22Rv1 (cell line): ENCODE results near the gene KRT17.

ENCODE experiments used
- H3K27ac ChIP-seq: fragments of 450-650 bp; 2 replicates; pipeline ENCODE4 v1.5.1; 2017
- ZFX ChIP-seq: fragments of 450-650 bp; IDR thresholded peaks from 2 replicates; pipeline ENCODE4 v1.6.1; 2017; ENCODE audit warnings: antibody characterized with exemption, borderline replicate concordance
- TF ChIP-seq, protein P1 (sequence below): fragments of 450-650 bp; IDR thresholded peaks from 2 replicates; pipeline ENCODE4 v1.5.1; 2017; ENCODE audit warnings: mild to moderate bottlenecking

The KRT17 gene

DNA sequence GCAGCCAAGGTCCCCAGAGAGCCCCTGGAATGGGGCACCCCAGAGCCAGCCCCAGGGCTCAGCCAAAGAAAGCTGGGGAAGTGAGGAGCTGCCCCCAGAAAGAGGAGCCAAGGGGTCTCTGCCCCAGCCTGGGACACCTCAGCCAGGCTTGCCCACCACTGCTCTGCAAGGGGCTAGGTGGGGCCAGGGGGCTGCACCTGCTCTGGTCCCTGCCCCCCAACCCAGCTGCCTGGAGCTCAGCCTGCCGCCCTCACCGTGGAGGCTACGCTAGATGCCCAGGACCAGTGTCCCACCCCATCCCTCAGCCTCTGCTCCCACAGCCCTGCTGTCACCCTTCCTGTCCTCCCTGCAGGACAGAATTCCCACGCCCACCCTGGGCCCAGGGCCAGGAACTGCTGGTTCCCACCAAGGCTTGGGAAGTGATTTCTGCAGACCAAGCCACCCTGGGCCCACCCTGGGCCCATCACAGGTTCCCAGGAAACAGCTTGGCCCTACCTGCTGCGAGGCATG, 28.1 kb upstream of the KRT17 start:
- TF ChIP-seq ZFX, result no peak
- TF ChIP-seq, protein P1, sequence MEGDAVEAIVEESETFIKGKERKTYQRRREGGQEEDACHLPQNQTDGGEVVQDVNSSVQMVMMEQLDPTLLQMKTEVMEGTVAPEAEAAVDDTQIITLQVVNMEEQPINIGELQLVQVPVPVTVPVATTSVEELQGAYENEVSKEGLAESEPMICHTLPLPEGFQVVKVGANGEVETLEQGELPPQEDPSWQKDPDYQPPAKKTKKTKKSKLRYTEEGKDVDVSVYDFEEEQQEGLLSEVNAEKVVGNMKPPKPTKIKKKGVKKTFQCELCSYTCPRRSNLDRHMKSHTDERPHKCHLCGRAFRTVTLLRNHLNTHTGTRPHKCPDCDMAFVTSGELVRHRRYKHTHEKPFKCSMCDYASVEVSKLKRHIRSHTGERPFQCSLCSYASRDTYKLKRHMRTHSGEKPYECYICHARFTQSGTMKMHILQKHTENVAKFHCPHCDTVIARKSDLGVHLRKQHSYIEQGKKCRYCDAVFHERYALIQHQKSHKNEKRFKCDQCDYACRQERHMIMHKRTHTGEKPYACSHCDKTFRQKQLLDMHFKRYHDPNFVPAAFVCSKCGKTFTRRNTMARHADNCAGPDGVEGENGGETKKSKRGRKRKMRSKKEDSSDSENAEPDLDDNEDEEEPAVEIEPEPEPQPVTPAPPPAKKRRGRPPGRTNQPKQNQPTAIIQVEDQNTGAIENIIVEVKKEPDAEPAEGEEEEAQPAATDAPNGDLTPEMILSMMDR, result no peak

DNA sequence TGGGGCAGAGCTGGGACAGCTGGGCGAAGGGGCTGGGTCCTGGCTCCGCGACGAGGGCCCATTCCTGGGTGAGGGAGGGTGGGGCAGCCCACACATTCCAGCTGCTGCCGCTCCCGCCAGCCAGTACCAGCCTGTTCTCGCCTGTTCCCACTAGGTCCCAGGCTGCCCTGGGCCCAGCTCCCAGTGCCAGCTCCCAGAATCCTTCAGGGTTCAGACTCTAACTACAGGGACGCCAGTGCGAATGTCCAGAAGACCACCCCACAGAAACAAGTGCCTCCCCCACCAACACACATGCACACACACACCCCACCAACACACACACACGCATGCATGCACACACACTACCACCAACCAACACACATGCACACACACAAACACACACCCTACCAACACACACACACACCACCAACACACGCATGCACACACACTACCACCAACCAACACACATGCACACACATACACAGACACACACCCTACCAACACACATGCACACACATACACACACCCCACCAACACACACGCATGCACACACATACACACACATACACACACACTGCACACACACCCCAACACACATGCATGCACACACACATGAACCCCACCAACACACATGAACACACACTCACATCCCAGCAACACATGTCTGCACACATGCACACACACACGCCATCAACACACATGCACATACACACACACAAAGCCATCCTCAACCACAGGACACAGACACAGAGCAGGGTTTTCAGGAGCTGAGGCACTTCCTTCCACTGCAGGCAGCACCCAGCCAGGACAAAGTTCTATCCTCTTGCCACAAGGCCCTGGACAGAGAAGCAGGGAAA, 27.5 kb upstream of the KRT17 start:
- TF ChIP-seq ZFX, result no peak
- TF ChIP-seq, protein P1, result no peak
- H3K27ac ChIP-seq, result no peak overlapping the region

More for the DNA sequence above, 28.1 kb upstream of the KRT17 start:
- H3K27ac ChIP-seq, result no peak overlapping the region

DNA sequence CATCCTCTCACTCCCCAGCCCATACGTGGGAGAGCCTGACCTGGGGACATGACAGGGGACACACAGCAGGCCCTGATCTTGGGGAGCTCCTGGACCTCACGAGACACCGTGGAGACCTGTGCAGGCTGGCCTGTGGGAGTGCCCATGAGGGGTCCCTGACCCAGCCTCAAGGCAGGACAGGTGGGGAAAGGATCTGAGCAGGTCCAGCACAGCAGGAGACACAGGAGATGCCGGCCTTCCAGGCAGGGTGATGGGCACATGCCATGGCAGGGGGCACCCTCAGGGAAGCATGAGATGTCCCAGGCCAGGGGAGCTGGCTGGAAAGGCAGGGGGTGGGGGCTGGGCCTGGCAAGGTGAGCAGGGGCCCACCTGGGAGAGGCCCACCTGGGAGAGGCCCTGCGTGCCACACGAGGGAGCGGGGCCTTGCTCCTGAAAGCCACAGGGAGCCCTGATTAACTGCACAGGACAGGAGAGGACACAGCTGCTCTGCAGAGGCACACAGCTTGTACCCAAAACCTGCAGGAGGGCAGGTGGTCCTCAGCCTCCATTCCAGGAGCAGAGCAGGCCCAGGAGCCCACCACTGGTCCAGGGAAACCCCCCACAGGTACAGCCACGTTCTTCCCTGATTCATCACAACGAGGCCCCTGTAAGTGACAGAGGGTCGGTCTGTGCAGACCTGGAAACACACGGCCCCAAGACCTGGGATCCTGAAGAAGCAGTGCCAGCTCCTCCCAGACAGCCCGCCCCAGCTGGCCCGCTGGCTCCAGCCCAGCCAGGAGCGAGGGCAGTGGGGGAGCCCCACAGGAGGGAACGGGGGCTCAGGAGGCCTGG, 26.6 kb upstream of the KRT17 start:
- no peak for TF ChIP-seq ZFX
- TF ChIP-seq, protein P1, result no peak
- H3K27ac ChIP-seq, result no peak overlapping the region

DNA sequence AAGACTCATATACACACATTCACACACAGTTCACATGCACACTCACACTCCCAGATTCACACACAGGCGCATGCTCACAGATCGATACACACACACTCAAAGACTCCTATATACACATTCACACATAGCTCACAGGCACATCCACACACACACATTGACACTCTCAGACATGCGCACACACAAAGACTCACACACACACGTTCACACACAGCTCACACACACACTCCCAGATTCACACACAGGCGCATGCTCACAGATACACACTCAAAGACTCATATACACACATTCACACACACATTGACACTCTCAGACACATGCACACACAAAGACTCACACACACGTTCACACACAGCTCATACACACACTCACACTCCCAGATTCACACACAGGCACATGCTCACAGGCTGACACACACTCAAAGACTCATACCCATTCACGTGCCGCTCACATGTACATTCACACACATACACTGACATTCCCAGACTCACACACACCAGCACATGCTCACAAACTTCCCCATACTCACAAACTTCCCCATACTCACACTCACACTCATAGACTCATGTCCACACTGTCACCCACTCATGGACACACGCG, 25.6 kb upstream of the KRT17 start:
- H3K27ac ChIP-seq, result no peak overlapping the region
- no peak for TF ChIP-seq ZFX
- TF ChIP-seq, protein P1, result no peak

DNA sequence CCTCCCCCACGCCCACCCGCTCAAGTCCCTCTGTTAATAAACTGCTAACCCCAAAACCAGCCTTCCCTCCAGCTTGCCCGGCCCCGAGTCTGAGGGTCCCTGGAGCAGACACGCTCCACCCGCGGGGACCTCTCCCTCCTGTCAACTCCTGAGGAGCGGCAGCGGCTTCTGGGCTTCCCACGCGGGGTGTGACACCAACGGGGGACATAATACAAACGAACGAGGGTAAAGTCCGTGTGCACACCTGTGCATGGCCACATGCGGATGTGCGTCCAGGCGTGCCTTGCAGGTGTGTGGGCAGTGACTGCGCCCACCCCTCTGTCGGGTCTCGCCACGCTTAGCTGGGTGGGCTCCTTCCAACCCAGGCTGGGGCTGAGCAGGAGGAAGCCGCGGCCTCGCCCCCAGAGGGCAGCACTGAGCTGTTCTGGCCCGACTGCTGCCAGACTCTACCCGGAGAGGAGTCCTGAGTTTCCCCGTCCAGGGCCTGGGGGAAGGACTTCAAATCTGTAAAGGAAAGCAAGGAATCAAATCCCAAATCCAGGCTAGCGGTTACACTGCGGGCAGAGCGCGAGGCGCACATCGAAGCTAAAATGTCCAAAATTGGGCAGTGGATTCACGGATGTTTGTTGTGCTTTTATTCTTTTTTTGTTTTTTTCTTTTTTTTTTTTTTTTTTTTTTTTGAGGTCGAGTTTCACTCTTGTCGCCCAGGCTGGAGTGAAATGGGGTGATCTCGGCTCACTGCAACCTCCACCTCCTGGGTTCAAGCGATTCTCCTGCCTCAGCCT, 24.2 kb upstream of the KRT17 start:
- H3K27ac ChIP-seq, result 0 out of 2 replicates have a peak overlapping the region, but pooled peaks have one; percentile 10
- TF ChIP-seq, protein P1, result peak; percentile 92
- no peak for TF ChIP-seq ZFX

DNA sequence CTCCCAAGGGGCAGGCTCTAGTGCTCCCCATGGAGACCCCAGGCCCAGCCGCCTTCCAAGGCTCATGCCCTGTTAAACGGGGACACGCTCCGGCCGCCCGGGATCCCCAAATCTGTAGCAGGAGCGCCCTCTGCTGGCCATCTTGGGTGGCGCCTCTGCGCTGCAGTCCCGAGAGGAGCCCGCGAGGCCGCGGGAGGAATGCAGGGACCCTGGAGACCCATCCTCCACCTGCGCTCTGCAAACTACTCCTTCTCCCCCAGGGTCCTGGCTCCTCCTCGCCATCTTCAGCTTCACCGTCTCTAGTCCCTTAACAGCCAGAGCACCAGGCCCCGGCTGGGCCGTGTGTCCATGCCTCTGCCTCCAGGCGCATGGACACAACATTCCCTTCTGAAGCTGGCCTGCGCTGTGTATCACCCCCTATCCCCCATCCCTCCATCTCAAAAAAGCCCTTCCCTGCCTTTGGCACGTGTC, 23.6 kb upstream of the KRT17 start:
- no peak for TF ChIP-seq ZFX
- TF ChIP-seq, protein P1, result peak; percentile 76
- 0 out of 2 replicates have a peak overlapping the region, but pooled peaks have one; percentile 10 for H3K27ac ChIP-seq
